Endothelial cell (in vitro differentiated cells): ENCODE measurements around the gene CYTH2. TPM values are rescaled to one million over a fixed set of nuclear protein-coding genes. Genes with fewer than 3 reads are reported as not detected.

Source experiments
- DNase-seq: peaks from one replicate; pipeline ENCODE4 v3.0.0; 2021; ENCODE audit warnings: low spot score
- H3K27ac Mint-ChIP-seq: one replicate; pipeline ENCODE4 v1.8.0; 2021; ENCODE audit warnings: mixed read lengths, inconsistent platforms; ENCODE audit not compliant: unreplicated experiment
- H3K27me3 Mint-ChIP-seq: one replicate; pipeline ENCODE4 v1.8.0; 2021; ENCODE audit warnings: mild to moderate bottlenecking, moderate library complexity, mixed read lengths, inconsistent platforms; ENCODE audit not compliant: unreplicated experiment
- H3K36me3 Mint-ChIP-seq: one replicate; pipeline ENCODE4 v1.8.0; 2021; ENCODE audit warnings: mild to moderate bottlenecking, low read depth, mixed read lengths, inconsistent platforms; ENCODE audit not compliant: unreplicated experiment
- H3K4me1 Mint-ChIP-seq: one replicate; pipeline ENCODE4 v1.8.0; 2021; ENCODE audit warnings: mild to moderate bottlenecking, mixed read lengths, inconsistent platforms; ENCODE audit not compliant: unreplicated experiment
- H3K4me3 Mint-ChIP-seq: one replicate; pipeline ENCODE4 v1.8.0; 2021; ENCODE audit warnings: mild to moderate bottlenecking, mixed read lengths, inconsistent platforms; ENCODE audit not compliant: unreplicated experiment
- H3K9me3 Mint-ChIP-seq: one replicate; pipeline ENCODE4 v1.8.0; 2021; ENCODE audit warnings: mixed read lengths, inconsistent platforms; ENCODE audit not compliant: unreplicated experiment
- total RNA-seq: library from RNA; stranded (reverse); fragmentation: NEBNext Ultra II Directional; extraction: Animal tissue kit (Norgen Biotek cat#: 25700); gene quantifications from one replicate; pipeline ENCODE4 v1.2.1, GENCODE V29; 2021; ENCODE audit not compliant: unreplicated experiment
- TF ChIP-seq, protein P1 (sequence below): fragments of 200-600 bp; sonication (generic); IDR thresholded peaks from one replicate; pipeline ENCODE4 v1.5.0; 2021; ENCODE audit warnings: antibody characterized with exemption; ENCODE audit not compliant: unreplicated experiment

The CYTH2 gene
- total RNA-seq, 1 donor from 2014 or later, result 165 TPM

DNA sequence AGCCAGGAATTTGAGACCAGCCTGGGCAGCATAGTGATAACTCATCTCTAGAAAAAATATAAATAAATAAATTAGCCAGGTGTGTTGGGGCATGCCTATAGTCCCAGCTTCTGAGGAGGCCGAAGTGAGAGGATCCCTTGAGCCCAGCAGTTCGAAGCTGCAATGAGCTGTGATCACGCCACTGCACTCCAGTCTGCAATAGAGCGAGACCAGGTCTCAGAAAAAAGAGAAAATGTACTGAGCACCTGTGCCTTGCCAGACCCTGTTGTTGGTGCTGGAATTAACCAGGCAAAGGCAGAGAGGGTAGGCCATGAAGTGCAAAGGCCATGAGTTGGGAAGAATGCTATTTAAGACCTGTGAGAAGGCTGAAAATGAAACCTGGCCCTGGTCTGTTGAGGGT lies 2.7 kb downstream of the CYTH2 start:
- TF ChIP-seq, protein P1, sequence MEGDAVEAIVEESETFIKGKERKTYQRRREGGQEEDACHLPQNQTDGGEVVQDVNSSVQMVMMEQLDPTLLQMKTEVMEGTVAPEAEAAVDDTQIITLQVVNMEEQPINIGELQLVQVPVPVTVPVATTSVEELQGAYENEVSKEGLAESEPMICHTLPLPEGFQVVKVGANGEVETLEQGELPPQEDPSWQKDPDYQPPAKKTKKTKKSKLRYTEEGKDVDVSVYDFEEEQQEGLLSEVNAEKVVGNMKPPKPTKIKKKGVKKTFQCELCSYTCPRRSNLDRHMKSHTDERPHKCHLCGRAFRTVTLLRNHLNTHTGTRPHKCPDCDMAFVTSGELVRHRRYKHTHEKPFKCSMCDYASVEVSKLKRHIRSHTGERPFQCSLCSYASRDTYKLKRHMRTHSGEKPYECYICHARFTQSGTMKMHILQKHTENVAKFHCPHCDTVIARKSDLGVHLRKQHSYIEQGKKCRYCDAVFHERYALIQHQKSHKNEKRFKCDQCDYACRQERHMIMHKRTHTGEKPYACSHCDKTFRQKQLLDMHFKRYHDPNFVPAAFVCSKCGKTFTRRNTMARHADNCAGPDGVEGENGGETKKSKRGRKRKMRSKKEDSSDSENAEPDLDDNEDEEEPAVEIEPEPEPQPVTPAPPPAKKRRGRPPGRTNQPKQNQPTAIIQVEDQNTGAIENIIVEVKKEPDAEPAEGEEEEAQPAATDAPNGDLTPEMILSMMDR, result no peak
- Mint-ChIP-seq H3K27me3 (peaks cover 51% of the 10 kb centered on the region), H3K27ac (no peak overlapping the region), H3K4me1 (peaks cover 20% of the 10 kb centered on the region), H3K4me3 (no peak overlapping the region), H3K9me3 (no peaks in the 10 kb centered on the region), H3K36me3 (peaks cover 50% of the 10 kb centered on the region)
- DNase-seq, result no peak

DNA sequence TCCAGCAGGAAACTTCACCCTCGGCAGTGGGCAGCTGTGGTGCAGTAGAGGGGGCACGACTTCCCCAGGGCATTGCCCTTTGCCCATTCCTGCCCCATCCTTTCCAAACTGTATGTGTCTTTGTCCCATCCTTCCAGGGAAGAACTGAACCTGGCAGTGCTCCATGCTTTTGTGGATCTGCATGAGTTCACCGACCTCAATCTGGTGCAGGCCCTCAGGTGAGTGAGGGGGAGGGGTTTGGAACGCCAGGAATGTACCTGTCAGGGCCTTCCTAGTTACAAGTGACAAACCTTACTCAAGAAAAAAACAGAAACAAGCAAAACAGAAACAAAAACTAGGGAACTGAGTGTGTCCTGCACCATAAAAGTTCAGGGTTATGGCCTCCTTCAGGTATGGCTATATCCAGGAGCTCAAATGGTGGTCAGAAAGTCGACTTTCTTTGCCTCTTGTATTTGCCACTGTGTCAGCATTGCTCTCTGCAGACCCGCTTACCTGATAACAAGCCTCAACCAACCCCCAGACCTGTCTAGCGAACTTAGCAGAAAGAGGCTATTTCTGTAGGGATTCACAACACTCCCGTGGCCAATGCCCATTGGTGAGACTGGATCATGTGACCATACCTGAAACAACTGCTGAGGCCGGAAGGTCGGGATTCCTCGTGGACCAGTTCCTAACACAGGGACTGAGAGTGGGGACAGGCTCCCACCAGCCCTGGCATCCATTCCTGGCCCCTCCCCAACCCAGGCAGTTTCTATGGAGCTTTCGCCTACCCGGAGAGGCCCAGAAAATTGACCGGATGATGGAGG lies 4.2 kb downstream of the CYTH2 start:
- Mint-ChIP-seq H3K4me3 (peak overlapping the region; percentile 56), H3K36me3 (peaks cover 52% of the 10 kb centered on the region), H3K27me3 (peaks cover 50% of the 10 kb centered on the region), H3K9me3 (no peaks in the 10 kb centered on the region), H3K4me1 (peaks cover 20% of the 10 kb centered on the region), H3K27ac (peak overlapping the region; percentile 57)
- TF ChIP-seq, protein P1, result no peak
- DNase-seq, result no peak

DNA sequence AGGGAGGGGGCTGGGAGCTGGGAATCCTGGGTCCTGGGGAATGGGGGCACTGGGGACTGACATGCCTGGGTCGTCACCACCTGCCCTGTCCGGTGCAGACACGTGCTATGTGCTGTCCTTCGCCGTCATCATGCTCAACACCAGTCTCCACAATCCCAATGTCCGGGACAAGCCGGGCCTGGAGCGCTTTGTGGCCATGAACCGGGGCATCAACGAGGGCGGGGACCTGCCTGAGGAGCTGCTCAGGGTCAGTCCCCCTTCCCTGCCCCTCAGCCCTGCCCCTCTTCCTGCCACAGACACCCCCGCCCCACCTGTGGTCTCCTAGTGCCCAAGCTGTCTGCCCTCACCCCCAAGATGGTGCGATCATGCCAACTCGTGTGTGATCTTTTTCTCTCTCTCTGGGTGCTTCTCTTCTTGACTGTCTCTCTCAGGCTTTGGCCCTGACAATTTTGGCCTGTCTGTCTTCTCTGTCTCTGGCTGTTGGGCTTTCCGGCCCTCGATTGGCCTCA lies 5.0 kb downstream of the CYTH2 start:
- Mint-ChIP-seq H3K9me3 (no peaks in the 10 kb centered on the region), H3K4me3 (peak overlapping the region; percentile 65), H3K27me3 (peaks cover 42% of the 10 kb centered on the region), H3K27ac (peak overlapping the region; percentile 85), H3K36me3 (peaks cover 52% of the 10 kb centered on the region), H3K4me1 (peaks cover 14% of the 10 kb centered on the region)
- TF ChIP-seq, protein P1, result no peak
- DNase-seq, result no peak

DNA sequence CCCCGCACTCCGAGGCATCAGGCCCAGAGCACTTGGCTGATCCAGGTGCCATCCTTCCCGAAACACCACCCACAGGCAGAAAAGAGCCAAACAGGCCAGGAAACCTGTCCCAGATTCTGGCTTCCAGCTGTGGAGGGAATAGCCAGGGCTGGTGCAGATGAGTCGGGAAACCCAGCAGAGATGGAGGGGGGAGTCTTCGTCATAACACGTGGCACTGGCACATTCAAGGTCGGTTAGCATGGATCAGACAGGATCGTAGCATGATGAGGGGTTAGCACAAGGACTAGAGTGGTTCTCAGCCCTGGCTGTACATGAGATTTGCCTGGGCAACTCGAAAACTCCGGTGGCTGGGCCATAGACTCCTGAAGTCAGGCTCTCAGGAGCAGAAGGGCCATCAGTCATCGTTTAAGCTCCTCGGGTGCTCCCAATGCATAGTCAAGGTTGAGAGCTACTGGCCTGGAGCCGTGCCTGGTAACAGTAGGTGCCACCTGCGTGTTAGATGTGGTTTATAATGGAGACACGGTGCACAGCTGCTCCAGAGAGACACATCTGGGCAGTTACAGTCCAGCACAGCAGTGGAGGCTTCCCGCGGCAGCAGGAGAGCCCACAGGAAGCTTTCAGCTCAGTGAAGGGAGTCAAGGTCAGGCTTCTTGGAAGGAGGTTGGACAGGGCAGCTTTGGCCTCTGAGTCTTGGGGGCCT lies 6.3 kb downstream of the CYTH2 start:
- H3K36me3 Mint-ChIP-seq, result peaks cover 48% of the 10 kb centered on the region
- peak overlapping the region; percentile 42 for H3K4me3 Mint-ChIP-seq
- peaks cover 41% of the 10 kb centered on the region for H3K27me3 Mint-ChIP-seq
- TF ChIP-seq, protein P1, result no peak
- H3K4me1 Mint-ChIP-seq, result peaks cover 13% of the 10 kb centered on the region
- no peak for DNase-seq
- no peaks in the 10 kb centered on the region for H3K9me3 Mint-ChIP-seq
- H3K27ac Mint-ChIP-seq, result peak overlapping the region; percentile 24
